ENCODE measurements around the gene AGPAT3.

- no peak for TF ChIP-seq POLR2A (IDR thresholded peaks at IDR 0.05; ENCODE audit: low read length)
- no peak for TF ChIP-seq GATA1 (IDR thresholded peaks at IDR 0.05; ENCODE audit: low read depth, low read length)
These were observed 3.4 kb downstream of the AGPAT3 start for GRCh38 chr21:43868461-43868860.
